Skin epidermis (tissue), 12 donors: Measurements from ENCODE around the gene OR2S2.

Experiments used
- H3K27ac ChIP-seq, 21 experiments: fragments of 200-600 bp; sonication (generic) in 11 of 21; one replicate each; pipeline ENCODE4 v1.5.0; 2020; ENCODE audit warnings: mild to moderate bottlenecking in 3 of 21, inconsistent platforms in 2 of 21, moderate library complexity in 2 of 21
- H3K4me3 ChIP-seq, 7 experiments: fragments of 200-600 bp; sonication (generic) in 2 of 7; one replicate each; pipeline ENCODE4 v1.5.0; 2020; ENCODE audit warnings: inconsistent platforms in 2 of 7, mild to moderate bottlenecking in 2 of 7, moderate library complexity in 1 of 7

The OR2S2 gene

DNA sequence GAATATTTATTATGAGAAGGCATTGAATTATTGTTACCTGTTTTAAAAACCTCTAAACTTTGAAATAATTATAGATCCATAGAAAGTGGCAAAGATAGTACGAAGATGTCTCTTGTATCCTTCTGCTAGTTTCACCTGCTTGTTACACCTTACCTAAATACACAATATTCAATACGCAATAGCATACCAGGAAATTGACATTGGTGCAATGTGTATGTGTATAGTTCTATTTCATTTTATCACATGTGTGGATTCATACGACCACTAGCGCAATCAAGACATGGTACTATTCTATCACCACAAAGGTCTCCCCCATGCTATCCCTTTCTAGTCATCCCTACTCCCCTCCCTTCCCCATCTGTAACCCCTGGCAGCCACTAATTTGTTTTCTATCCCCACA is 8.5 kb upstream of the OR2S2 start:
- Histone ChIP-seq H3K4me3 (no peak overlapping the region), H3K27ac (no peak overlapping the region)

DNA sequence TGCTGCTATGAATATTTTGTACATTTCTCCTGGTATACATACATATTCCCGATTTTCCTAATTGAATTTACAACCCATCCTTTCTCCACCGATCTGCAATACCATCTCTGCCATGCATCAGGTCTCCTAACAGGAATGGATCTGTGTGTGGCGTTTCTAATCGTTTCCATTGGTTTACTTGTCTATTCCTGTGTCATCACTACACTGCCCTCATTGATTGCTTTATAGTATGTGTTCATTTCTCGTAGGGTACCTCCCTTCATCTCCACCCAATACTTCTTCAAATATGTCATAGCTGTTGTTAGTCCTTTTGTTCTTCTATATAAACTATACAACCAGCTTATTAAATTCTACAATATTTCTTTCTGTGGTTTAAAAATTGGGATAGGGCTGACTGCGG is 7.1 kb upstream of the OR2S2 start:
- H3K4me3 ChIP-seq: no peak overlapping the region
- no peak overlapping the region for H3K27ac ChIP-seq

DNA sequence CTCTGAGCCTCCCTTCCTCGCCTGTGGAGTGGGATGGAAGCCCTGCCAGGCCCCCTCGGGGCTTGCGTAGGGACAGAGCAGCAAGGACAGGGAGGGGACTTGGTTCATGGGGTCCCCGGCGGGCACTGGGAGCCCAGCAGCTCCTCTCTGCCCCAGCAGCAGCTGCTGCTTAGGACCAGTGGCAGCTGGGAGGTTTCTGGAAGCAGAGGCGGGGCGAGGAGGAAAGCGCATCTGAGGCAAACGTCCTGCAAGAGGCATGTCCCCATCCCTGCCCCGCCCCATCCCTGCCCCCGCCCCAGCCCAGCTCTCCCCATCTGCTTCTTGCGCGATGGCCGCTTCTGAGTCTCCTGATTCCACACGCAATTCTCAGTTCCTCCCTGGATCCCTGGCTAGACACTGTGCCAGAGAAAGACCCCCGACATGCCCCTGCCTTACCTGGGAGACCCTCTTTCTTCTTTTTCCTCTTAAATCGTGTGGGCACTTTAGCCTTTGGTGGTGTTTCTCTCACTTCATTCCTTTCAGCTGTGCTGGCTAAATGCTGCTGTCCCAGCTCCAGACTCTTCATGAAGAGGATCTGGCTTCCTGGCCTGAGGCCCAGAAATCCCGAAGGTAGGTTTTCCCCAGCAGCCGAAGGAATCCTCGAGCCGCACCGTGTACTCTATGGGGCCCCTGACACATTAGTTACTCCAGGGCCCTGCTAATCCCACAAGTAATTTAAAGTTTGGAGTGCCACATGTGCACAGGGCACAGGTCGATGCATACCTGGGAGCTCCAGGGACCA is 4.4 kb upstream of the OR2S2 start:
- Histone ChIP-seq H3K27ac (no peak overlapping the region), H3K4me3 (no peak overlapping the region)

DNA sequence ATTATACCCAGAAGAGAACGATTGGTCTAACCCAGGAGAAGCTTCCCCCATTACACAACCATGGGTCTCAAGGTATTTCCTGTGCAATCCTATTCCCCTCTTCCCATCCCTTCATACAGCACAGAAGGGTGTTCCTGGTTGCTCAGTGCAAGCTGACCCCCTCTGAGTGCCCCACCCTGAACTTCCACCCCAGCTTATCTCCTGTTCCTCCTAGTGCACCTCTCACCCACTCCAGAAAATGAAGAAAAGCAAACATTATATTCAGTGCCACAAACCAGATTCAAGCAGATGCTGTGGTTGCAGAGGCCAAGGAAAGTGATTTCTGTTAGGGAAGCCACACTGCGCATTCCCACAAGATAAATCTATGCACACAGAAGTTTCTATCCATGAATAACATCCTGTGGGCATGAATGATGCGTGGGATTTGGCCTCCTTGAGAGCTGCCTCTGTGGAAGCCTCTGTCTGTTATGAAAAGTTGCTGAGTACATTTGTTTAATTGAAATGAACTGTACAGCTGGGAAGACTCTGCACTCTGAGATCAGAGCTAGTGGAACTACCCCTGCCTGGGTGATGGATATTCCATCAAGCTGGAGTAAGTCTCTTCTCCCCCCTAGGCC is 2.2 kb upstream of the OR2S2 start:
- Histone ChIP-seq H3K4me3 (no peak overlapping the region), H3K27ac (no peak overlapping the region)

DNA sequence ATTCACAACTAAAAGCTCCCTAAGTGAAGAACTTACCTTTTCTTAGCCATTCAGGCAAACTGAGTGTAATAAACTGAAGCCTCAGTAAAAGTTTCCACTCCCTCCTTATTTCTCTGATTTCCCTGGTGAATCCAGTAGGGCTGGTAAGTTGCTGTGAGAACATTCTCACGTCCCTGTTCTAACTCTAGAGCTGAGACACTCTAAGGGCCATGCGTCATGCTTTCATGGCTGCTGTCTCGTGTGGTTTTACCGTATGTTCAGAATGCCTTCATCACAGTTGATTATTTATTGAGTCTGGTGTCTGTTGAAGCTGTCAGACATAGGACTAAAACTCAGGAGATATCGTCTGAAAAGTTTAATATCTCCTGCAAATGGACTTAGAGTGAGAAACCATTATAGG is 1.3 kb downstream of the OR2S2 start:
- H3K27ac ChIP-seq: no peak overlapping the region

DNA sequence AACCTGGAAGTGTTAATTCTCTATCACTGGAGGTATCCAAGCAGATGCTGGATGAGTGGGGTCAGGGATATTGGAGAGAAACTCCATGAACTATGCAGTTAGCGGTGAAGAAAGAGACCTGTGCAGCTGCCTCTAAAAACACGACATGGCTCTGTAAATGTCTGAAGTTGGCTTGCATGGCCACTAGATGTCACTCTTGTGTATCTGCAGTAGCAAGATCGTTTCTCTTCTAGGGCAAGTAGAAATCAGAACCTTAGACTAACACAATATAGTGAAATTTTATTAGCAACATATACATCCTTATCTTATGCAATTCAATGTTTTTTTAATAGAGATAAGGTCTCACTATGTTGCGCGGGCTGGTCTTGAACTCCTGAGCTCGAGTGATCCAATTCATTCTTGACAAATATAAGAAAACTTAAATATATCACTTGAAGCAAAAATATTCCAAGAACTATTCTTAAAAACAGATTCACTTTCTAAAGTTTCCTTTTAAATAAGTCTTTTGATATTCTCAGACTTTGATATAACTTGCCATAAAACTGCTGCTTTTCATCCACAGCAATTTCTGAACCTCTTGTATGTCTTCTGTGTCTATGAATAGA is 2.9 kb downstream of the OR2S2 start:
- no peak overlapping the region for H3K4me3 ChIP-seq

More for the DNA sequence above, 1.3 kb downstream of the OR2S2 start:
- H3K4me3 ChIP-seq: no peak overlapping the region

DNA sequence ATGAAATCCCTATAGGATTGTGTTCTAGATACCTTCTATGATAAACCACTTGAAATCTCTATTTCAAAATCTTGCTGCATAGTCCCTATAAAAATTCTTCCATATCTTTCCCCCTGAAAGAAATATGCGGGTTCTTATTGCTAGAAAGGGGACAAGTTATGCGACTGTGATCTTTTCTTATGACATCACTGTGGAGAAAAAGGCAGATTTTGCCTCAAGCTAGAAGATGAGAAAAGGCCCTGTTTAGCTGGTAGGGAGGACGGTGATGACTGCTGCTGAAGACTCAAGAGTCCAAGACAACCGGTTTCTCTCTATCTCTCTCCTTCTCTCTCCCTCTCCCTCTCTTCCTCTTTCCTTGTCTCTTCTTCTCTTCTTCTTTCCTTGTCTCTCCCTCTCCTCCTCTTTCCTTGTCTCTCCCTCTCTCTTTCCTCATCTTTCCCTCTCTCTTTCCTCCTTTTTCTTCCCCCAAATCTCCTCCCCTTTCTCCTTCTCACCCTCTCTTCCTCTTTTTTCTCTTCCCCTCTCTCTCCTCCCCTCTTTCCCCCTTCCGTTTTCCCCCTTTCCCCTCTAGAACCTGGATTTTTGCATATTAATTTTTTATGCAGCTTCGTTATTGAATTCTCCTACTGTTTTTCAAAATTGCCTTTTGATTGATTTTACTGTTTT is 5.3 kb downstream of the OR2S2 start:
- no peak overlapping the region for H3K27ac ChIP-seq
- no peak overlapping the region for H3K4me3 ChIP-seq

More for the DNA sequence above, 2.9 kb downstream of the OR2S2 start:
- H3K27ac ChIP-seq: no peak overlapping the region

DNA sequence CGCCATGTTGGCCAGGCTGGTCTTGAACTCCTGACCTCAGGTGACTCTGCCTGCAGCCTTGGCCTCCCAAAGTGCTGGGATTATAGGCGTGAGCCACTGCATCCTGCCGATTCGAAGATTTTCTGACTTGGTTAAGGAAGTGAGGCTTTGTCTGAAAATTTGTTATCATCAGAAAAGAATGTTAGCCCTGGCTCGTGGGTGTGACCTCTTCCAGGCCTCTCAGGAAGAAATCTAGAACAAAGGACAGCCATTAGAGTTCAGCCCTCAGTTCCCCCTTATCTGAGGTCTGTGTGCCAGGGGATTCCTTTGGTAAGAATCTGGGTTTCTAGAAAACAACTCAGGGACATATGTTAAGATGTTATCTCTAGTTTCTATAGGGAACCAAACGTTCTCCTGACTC is 6.2 kb downstream of the OR2S2 start:
- Histone ChIP-seq H3K4me3 (no peak overlapping the region), H3K27ac (no peak overlapping the region)

DNA sequence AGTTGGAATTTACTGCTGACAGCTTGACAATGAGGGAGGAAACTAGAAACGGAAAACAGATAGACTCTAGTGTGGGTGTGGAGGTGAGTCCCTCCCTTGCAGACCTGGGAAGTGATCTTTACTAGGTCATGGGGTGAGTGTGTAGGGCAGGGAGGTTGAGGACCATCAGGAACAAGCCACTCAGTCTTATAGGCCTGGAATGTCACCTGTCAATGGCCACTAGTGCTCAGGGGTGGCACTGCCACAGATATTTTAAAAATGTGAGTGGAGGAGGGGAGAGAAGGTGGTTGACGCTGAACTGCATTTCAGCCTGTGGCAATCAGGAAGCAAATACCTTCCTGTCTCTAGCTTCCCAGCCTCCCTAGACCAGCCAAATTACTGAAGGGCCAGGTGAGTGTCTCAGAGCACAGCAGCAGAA is 9.0 kb downstream of the OR2S2 start:
- Histone ChIP-seq H3K27ac (no peak overlapping the region), H3K4me3 (no peak overlapping the region)

DNA sequence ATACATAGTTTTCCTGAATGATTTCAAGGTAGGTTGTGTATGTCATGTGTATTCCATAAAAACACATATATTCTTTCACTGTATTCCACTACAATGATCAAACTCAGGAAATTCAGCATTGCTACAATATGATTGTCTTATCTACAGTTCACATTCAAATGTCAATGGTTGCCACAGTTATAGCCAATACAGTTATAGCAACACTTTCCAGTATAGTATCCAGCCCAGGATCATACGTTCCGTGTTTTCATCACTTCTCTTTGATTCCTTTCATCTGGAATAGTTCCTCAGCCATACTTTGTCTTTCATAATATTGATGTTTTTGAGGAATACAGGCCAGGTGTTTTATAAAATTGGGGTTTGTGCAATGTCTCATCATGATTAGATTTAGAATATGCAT is 9.5 kb downstream of the OR2S2 start:
- Histone ChIP-seq H3K4me3 (no peak overlapping the region), H3K27ac (no peak overlapping the region)

DNA sequence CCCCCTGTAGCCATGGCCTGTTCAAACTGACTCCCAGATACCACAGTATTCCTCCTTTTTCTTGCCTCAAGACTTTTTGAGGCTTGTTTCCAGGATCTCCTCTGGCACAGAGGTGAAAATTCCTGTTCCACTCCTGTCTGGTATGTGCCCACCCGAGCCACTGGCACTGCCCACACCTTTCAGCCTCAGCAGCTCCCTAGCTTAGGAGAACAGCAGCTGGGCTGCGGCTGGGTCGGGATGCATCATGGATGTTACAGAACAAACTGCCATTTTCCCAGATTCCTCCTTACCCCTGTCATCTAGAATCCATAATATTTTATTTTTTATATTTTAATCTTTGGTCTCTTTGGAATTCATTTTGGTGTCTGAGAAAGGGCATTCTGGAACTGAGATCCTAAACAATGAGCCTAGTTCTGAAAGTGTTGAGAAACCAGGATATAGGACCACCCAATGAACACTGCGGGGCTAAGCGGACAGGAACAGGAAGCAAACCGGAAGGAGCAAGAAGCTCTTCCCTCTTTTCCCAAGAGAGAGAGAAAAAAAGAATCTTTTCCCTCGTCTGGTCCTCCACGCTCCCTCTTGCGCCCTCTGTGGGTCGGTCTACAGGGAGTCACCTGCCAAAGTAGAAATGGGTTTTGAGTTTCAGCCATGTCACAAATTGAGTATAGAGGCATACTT is 12.5 kb downstream of the OR2S2 start:
- Histone ChIP-seq H3K27ac (peak overlapping the region in 6 of 21 experiments; percentile 1 to 54 (median 32)), H3K4me3 (peak overlapping the region in 1 of 7 experiments; percentile 18)

DNA sequence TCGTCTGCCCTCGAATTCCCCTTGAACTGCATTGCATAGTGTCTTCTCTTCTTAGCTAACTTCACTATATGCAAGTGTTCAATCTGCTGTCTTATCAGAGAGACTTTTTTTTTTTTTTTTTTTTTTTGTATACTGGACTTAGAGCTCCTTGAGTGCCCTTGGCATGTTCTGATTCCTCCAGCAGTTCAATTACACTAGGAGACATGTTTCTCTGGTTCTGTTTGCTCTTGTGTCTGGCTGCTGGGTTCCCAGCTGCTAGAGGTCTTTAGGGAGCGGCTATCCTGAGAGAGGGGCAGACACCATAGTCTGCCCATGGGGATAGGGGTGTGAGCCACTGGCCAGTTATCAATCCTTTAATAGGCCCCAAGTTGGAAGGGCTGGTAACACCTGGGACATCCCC is 13.1 kb downstream of the OR2S2 start:
- Histone ChIP-seq H3K4me3 (no peak overlapping the region), H3K27ac (peak overlapping the region in 3 of 21 experiments; percentile 1 to 54 (median 48))

DNA sequence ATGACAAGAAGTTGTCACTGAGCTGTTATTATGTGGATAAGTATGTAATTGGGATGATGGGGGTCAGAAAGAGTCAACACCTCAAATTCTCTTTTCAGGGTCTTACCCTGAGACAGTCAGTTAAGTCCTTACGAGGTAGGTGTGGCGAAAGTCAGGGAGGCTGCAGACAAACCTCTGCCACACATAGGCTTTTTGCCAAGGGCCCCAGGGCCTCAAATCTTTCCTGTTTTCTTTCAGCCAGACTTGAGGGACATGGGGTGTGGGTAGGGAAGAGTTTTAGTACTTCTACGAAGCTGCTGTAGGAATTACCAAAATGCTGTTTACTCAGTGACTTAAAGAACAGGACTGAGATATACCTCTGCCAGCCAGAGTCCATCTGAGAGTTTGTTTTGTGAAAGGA is 13.8 kb downstream of the OR2S2 start:
- no peak overlapping the region for H3K27ac ChIP-seq
- no peak overlapping the region for H3K4me3 ChIP-seq

DNA sequence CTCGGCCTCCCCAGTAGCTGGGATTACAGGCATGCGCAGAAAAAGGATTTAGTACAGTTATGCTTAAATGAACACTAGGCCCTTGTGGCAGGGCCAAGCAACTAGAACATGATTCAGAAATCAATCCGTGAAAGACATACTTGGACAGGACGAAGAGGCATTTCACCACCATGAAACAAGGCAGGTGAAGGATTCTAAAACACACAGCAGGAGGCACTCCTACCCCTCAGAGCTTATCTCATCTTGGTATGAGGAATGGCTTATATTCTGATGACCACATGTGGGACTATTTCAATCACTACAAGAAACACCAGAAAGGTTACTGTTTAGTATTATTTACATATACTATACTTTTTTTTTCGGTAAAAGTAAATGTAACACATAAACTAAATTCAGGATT is 15.7 kb downstream of the OR2S2 start:
- no peak overlapping the region for H3K27ac ChIP-seq
- no peak overlapping the region for H3K4me3 ChIP-seq

DNA sequence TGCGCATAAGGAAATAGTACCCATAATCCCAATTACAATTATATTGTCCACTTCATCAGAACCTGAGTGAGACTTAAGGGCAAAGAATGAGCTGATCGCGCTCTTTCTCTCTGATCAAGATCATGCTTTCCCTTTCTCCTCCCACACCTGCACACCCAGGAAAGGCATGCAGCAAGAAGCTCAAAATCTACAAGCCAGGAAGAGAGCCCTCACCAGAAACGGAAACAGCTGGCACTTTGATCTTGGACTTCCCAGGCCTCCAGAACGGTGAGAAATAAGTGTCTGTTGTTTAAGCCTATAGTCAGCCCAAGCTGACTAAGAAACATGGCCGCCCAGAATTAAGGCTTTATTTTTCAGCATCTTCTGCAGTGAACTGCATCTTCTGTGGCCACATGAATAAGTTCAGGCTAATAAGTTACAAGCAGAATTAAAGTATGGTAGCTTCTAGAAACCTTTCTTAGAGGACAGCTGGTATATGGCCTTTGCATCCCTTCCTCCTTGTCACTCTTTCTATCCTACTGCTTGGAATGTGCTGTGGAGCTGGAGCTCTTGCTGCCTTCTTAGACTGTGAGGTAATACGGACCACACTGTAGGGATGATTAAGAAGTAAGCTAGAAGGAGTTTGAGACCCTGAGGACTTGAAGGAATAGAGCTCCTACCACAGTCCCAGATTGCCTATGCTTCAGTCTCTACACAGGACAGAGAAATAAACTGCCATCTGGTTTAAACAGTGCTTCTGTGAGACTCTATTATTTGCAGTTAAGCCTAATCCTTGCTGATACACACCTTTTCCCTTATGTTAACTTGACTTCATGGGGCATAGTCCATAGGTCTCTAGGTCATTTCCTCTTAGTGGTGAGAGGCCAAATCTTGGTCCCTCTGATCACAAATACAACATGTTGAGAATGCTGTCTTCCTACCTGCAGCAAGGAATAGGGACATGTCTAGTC is 17.2 kb downstream of the OR2S2 start:
- Histone ChIP-seq H3K27ac (peak overlapping the region in 1 of 21 experiments; percentile 59), H3K4me3 (no peak overlapping the region)

DNA sequence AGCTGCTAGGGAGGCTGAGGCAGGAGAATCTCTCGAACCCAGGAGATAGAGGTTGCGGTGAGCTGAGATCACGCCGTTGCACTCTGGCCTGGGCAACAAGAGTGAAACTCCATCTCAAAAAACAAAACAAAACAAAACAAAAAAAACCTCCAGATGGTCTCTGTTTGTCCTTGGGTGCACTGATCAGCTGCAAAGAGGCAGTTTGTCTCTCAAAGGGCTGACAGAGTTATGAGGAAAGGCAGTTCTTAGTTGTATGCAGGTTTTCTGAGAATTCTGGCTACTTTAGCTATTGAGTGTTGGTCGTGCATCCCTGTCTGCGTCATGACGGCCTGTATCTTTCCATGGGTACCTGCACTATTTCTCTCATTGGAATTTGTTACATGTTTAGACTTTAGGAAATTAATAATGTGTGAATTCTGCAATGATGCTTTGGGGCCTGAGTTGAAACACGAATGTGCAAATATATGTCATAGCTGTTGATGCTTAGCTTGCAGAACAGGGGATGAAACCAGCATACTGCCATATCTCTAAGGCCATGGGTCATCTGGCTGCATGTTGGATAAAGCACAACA is 18.2 kb downstream of the OR2S2 start:
- no peak overlapping the region for H3K27ac ChIP-seq
- no peak overlapping the region for H3K4me3 ChIP-seq

DNA sequence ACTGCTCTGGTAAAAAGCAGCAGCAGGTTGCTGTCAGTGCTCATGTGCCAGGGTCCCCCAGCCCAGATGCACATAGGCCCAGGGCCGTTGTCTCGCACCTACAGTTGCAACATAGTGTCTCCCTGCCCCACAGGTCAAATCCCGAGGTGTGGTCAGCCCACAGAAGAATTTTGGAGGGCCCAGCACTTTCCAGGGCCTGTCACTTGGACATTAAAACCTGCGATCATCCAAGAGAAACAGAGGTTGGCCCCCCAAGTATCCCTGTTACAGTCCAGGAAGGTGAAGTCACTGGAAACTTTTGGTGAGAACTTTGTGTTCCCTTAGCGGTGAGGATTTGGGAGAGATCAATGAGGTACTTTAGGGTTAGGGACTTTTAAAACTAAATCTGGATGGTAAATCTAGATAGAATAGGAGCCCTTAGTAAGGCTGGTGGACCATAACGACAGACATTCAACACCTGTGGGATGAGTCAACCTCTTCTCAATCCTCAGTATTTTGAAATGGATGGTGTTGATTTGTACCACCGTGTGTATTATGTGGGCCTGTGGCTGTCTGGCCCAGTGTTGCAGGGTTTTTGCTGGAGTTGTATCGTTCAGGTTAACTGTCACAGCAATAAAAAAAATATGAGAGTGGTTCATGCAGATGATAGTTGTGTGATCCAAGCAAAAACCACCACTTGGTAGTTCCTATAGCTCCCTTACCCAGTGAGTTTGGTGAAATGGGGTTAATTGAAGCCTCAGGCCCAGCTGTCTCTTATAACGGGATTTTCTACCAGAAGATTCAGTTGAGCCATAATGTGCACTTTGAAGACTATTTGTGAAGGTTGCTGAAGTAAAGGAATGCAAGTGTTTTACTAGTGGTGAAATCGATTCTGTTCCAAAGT is 19.2 kb downstream of the OR2S2 start:
- no peak overlapping the region for H3K4me3 ChIP-seq
- no peak overlapping the region for H3K27ac ChIP-seq

DNA sequence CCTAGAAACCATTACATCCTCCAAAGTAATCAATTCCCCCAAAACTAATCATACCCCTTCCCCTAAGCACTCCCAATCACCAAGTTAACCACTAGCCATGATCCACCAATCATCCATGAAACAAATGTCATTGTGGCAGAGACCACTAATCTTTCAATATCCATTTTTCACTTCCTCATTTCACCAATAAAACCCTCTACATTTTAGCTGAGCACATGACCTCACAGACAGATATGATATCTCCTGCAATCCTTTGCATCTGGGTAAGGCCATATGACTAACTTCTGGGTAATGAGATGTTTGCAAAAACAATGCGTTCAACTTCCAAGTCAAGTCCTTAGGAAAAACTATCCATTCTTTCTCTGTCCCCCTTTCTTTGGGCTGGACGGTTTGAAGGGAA is 20.7 kb downstream of the OR2S2 start:
- Histone ChIP-seq H3K27ac (no peak overlapping the region), H3K4me3 (no peak overlapping the region)
